HEK293T (cell line): Measurements from ENCODE around the gene TXNIP.
A peak's percentile ranks its signal among the peaks of the same experiment; 100 is the strongest.

Experiments
- CTCF ChIA-PET: fragments of 350-600 bp; formaldehyde crosslinking; extraction: SDS; loops from one replicate; lab custom pipeline; 2021; ENCODE audit warnings: antibody characterized with exemption, inconsistent platforms; lab: Yijun Ruan, JAX
- POLR2A ChIA-PET: fragments of 350-600 bp; formaldehyde crosslinking; extraction: SDS; loops from one replicate; lab custom pipeline; 2020; ENCODE audit warnings: antibody characterized with exemption, inconsistent platforms; lab: Yijun Ruan, JAX
- DNase-seq: peaks from one replicate; pipeline ENCODE4 v3.0.0; 2012; ENCODE audit warnings: mixed read lengths; ENCODE audit errors: extremely low spot score
- ARNT ChIP-seq: fragments of 450-650 bp; IDR thresholded peaks from 2 replicates; pipeline ENCODE4 v1.6.1; 2017; ENCODE audit warnings: mild to moderate bottlenecking
- BHLHE40 ChIP-seq: fragments of 450-650 bp; IDR thresholded peaks from 2 replicates; pipeline ENCODE4 v1.6.1; 2016; ENCODE audit warnings: mild to moderate bottlenecking, moderate library complexity, borderline replicate concordance
- CTBP1 ChIP-seq: fragments of 450-650 bp; IDR thresholded peaks from 2 replicates; pipeline ENCODE4 v1.6.1; 2016; ENCODE audit warnings: borderline replicate concordance
- ELF4 ChIP-seq: fragments of 450-650 bp; IDR thresholded peaks from 2 replicates; pipeline ENCODE4 v1.6.1; 2017; ENCODE audit warnings: antibody characterized with exemption
- FOXA1 ChIP-seq: fragments of 450-650 bp; IDR thresholded peaks from 2 replicates; pipeline ENCODE4 v1.6.1; 2016; ENCODE audit warnings: mild to moderate bottlenecking
- FOXK2 ChIP-seq: fragments of 450-650 bp; IDR thresholded peaks from 2 replicates; pipeline ENCODE4 v1.6.1; 2016; ENCODE audit warnings: mild to moderate bottlenecking
- FOXM1 ChIP-seq: fragments of 450-650 bp; IDR thresholded peaks from 2 replicates; pipeline ENCODE4 v1.6.1; 2017; ENCODE audit warnings: mild to moderate bottlenecking, borderline replicate concordance
- HDGF ChIP-seq: fragments of 450-650 bp; IDR thresholded peaks from 2 replicates; pipeline ENCODE4 v1.6.1; 2017; ENCODE audit warnings: antibody characterized with exemption, borderline replicate concordance
- L3MBTL2 ChIP-seq: fragments of 450-650 bp; conservative IDR thresholded peaks from 2 replicates; pipeline ENCODE4 v1.6.1; 2016; ENCODE audit warnings: mild to moderate bottlenecking
- LEF1 ChIP-seq: fragments of 450-650 bp; IDR thresholded peaks from 2 replicates; pipeline ENCODE4 v1.6.1; 2017; ENCODE audit warnings: mild to moderate bottlenecking, borderline replicate concordance
- NFRKB ChIP-seq: fragments of 450-650 bp; IDR thresholded peaks from 2 replicates; pipeline ENCODE4 v1.6.1; 2016; ENCODE audit warnings: mild to moderate bottlenecking, moderate library complexity
- SP1 ChIP-seq: fragments of 450-650 bp; IDR thresholded peaks from 2 replicates; pipeline ENCODE4 v1.6.1; 2017
- SUZ12 ChIP-seq: fragments of 450-650 bp; IDR thresholded peaks from 2 replicates; pipeline ENCODE4 v1.6.1; 2016; ENCODE audit warnings: mild to moderate bottlenecking
- TARDBP ChIP-seq: fragments of 450-650 bp; IDR thresholded peaks from 2 replicates; pipeline ENCODE4 v1.6.1; 2016
- ZNF384 ChIP-seq: fragments of 450-650 bp; IDR thresholded peaks from 2 replicates; pipeline ENCODE4 v1.6.1; 2016
- TF ChIP-seq, protein P1 (sequence below): fragments of 450-650 bp; IDR thresholded peaks from 2 replicates; pipeline ENCODE4 v1.6.1; 2016

TXNIP gene

DNA sequence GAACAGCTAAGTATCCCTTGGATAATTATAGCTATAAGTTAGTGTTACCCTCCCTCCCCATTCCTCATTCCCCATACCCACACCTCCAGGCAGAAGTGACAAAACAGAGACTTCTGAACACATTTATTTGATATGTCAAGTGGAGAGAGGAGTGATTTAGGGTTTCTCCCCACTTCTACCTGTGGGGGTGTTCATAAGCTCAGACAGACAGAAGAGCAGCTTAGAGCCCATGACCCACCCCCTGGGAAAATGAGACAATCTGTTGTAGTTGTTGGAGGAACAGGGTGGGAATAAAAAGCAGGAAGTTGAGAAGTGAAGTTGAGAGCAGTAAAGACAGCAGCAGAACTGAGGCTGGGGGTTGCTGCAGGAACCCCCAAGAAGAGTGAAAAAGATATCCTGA, 37.0 kb downstream of the TXNIP start:
- DNase-seq = no peak
- TF ChIP-seq FOXA1 (no peak), BHLHE40 (no peak), ELF4 (no peak), NFRKB (no peak), L3MBTL2 (no peak)
- ChIA-PET POLR2A (interaction anchor here (0.6 to 6.1 kb wide), 5 partner anchors 17 to 92 kb away, joined by 3 to 90 read pairs (median 12); partner anchors contain the start of gene RBM8A), CTCF (interaction anchor here (0.6 to 2.1 kb wide), 3 partner anchors 67 to 114 kb away, joined by 3 to 7 read pairs (median 5); partner anchors contain the start of gene NUDT17)

DNA sequence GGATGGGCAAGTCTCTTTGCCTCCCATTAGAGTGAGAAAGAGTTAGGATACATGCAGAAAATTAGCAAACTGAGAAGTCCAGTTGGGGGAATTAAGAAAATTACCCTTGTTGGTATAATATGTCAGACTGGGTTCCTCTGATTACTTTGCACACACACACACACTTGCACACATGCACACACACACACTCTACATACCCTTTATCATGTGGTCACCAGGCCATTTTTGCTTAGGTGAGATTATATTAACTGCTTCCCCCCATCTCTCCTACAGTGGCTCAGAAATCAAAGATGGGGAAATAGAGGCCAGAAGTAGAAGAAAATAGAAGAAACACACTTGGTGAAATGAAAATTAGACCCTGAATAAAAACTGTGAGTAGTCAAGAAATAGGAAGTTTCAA, 37.6 kb downstream of the TXNIP start:
- no peak for DNase-seq
- CTCF ChIA-PET = interaction anchor here (0.6 to 2.1 kb wide), 6 partner anchors 21 to 113 kb away, joined by 3 to 7 read pairs (median 4); partner anchors contain the start of genes NUDT17 and RBM8A
- POLR2A ChIA-PET = interaction anchor here (0.6 to 6.1 kb wide), 14 partner anchors 16 to 100 kb away, joined by 3 to 90 read pairs (median 4); partner anchors contain the start of genes PIAS3 and RBM8A
- TF ChIP-seq ELF4 (no peak), CTBP1 (no peak)

DNA sequence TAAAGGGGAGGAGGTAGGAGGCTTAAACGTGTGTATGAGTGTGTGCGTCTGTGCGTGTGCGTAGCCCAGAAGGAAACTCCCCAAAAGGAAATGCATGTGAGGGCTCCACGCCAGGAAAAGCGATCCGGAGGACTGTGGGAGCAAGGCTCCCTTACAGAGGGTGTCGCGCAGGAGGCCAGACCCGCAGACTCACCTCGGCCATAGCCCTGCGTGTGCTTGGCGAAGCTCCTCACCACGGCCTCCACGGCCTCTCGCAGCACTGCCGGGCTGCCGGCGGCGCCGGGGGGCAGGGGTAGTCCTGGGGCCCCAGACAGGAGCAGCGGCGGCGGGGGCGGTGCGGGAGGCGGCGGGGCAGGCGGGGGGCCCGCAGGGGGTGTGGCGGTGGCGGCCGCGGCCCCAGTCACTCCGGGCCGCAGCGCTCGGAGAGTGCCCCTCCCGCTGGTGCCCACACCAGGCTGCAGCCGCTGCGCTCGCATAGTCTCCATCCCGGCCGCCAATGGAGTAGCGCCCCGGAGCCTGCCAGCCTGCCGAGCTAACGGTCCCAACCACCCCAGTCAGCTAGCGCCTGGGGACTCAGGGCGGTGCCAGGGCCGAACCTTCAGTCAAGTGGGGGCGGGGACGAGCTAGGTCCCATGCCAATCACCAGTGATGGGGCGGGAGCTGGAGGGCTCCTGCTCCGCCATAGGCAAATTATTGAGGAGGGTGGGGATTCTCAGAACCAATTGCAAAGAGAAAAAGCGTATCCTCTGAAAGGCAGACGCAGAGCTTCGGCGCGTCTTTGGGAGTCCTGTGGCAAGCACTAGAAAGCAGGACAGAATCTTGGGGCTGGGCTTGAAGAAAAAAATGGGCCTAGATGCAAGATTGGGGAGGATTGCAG, 38.7 kb downstream of the TXNIP start, which contains the start of gene LIX1L:
LIX1L (minus strand) TSS at position 575 of the 877 bp plus-strand sequence; CDS start at position 485, 90 bp downstream.
- no peak for TF ChIP-seq L3MBTL2
- TF ChIP-seq, protein P1, sequence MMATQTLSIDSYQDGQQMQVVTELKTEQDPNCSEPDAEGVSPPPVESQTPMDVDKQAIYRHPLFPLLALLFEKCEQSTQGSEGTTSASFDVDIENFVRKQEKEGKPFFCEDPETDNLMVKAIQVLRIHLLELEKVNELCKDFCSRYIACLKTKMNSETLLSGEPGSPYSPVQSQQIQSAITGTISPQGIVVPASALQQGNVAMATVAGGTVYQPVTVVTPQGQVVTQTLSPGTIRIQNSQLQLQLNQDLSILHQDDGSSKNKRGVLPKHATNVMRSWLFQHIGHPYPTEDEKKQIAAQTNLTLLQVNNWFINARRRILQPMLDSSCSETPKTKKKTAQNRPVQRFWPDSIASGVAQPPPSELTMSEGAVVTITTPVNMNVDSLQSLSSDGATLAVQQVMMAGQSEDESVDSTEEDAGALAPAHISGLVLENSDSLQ = peak; percentile 99
- DNase-seq = peak; percentile 95
- ChIA-PET POLR2A (interaction anchor here (0.5 to 6.1 kb wide), 21 partner anchors 9 to 99 kb away, joined by 3 to 90 read pairs (median 4); partner anchors contain the start of genes PEX11B, PIAS3 and RBM8A), CTCF (interaction anchor here (1.0 to 2.1 kb wide), 6 partner anchors 22 to 112 kb away, joined by 3 to 7 read pairs (median 4); partner anchors contain the start of genes NUDT17 and RBM8A)

DNA sequence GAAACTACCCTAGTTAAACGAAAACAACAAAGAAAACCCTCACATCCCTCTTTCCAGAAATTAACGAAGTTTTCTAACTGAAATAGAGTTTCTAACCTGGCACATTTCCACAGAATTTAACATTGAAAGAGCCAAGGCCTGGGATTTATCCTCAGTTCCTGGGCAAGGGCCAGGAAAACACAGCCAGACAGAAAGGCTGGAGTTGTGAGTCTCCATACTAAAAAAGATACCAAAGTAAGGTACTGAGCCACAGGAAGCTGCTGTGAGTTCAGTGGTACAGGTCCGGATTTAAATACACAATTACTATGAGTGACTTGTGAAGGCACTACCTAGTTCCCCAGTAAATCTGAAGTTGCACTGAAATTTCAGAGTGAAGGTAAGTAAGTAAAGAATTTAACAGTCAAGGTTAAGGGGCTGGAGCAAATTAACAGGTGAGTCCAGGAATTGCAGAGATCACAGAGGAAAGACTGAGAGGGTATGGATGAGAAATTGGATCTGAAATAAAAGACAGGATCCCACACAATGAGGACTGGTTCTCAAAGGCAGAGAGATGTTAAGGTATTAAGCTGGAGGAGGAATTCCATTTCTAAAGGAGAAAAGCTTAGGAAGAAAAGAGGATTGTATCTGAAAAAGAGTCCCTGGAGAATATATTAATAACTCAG, 39.5 kb downstream of the TXNIP start:
- ChIA-PET CTCF (interaction anchor here (1.9 to 2.1 kb wide), 2 partner anchors 29 to 111 kb away, joined by 6 to 7 read pairs; partner anchors contain the start of genes NUDT17 and RBM8A), POLR2A (interaction anchor here (1.2 to 6.1 kb wide), 10 partner anchors 9 to 98 kb away, joined by 3 to 90 read pairs (median 6); partner anchors contain the start of genes PEX11B, PIAS3 and RBM8A)
- no peak for DNase-seq
- TF ChIP-seq HDGF = no peak
- no peak for TF ChIP-seq FOXA1
- TF ChIP-seq FOXK2 = no peak
- TF ChIP-seq L3MBTL2 = no peak
- no peak for TF ChIP-seq TARDBP
- TF ChIP-seq CTBP1 = no peak

DNA sequence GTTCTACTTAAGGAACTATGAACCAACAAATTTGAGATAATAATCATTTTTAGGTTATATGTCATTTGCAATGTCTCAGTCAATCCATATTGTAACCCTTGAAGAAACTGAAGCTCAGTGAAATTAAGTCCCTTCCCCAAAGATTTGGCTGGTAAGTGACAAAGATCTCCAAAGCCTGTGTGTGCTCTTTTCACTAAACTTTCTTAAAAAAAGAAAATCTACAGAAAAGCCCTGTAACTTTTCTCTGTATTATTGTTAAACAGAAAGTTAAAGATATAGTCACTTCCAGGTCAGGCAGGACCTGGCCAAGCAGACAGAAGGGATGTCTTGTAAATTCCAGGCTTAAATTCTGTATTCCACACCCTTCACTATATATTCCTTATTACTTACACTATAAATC, 40.0 kb downstream of the TXNIP start:
- no peak for DNase-seq
- CTCF ChIA-PET = no interaction called here
- TF ChIP-seq HDGF (no peak), ZNF384 (no peak), L3MBTL2 (no peak), TARDBP (no peak), ELF4 (no peak), FOXK2 (no peak), FOXA1 (no peak), NFRKB (no peak), SP1 (no peak), ARNT (no peak), FOXM1 (no peak), CTBP1 (no peak), LEF1 (no peak), SUZ12 (no peak), BHLHE40 (no peak)
- TF ChIP-seq, protein P1 = no peak
- POLR2A ChIA-PET = interaction anchor here (0.7 to 6.1 kb wide), 4 partner anchors 8 to 97 kb away, joined by 3 to 90 read pairs (median 8); partner anchors contain the start of genes ANKRD34A, PIAS3, POLR3GL and RBM8A

DNA sequence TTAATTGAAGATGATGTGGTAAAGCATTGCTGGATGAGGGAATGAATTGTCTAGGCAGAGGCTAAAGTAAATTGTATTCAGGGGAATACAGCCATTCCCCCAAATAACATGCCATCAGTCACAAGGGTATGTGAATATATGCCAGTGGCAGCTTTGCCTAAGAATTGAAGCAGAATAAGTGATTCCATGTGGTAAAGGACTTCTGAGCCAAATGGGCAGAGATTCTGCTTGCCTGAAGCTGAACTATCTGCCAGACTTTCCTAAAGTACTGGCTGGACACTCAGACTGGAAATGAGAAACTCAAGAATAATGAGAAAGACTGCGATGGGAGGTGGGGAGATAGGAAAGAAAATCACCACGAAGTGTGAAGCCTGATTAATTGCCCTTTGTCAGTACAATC, 40.9 kb downstream of the TXNIP start:
- TF ChIP-seq ELF4 (no peak), LEF1 (no peak), TARDBP (no peak), CTBP1 (no peak), ARNT (no peak), BHLHE40 (no peak), L3MBTL2 (no peak), ZNF384 (no peak), SUZ12 (no peak), FOXA1 (no peak)
- TF ChIP-seq, protein P1 = no peak
- no peak for DNase-seq
- CTCF ChIA-PET = interaction anchor here (1.0 to 2.0 kb wide), 2 partner anchors 52 to 75 kb away, joined by 3 to 4 read pairs; no protein-coding TSS in a partner anchor
- POLR2A ChIA-PET = interaction anchor here (2.1 to 6.1 kb wide), 3 partner anchors 9 to 96 kb away, joined by 6 to 90 read pairs (median 11); partner anchors contain the start of genes ANKRD34A, PIAS3, POLR3GL and RBM8A
